Activated CD4-positive, CD25-positive, alpha-beta regulatory T cell treated with anti-CD3 and anti-CD28 coated beads, Interleukin-2, amount 50 U/mL, for 24 hours (primary cell): ENCODE results near the gene ZNFX1.

Experiments used
- ATAC-seq, 2 donors: fragments of 150-1000 bp; cut with Tn5 transposase; one replicate each; pipeline ENCODE4 v1.10.0; 2021; ENCODE audit warnings: mild to moderate bottlenecking in 1 of 2, moderate library complexity in 1 of 2

The ZNFX1 gene

GRCh38 chr20:49278818-49279676 is 1.2 kb upstream of the ZNFX1 start:
- no peak for ATAC-seq

GRCh38 chr20:49277786-49278035 is 146 bp downstream of the ZNFX1 start:
- ATAC-seq, result no peak

- peak; percentile 34 to 39 for ATAC-seq
Observed at GRCh38 chr20:49276961-49277785, 684 bp downstream of the ZNFX1 start.

- peak; percentile 49 to 52 for ATAC-seq
Observed at GRCh38 chr20:49276161-49276960, 1.5 kb downstream of the ZNFX1 start.

- ATAC-seq, result no peak
Observed at GRCh38 chr20:49275636-49276035, 2.2 kb downstream of the ZNFX1 start.

GRCh38 chr20:49275216-49275615 is 2.6 kb downstream of the ZNFX1 start:
- no peak for ATAC-seq

- no peak for ATAC-seq
Observed at GRCh38 chr20:49273696-49274277, 4.1 kb downstream of the ZNFX1 start.

- no peak for ATAC-seq
Observed at GRCh38 chr20:49272654-49273053, 5.2 kb downstream of the ZNFX1 start.

GRCh38 chr20:49270736-49271135 is 7.1 kb downstream of the ZNFX1 start:
- no peak for ATAC-seq

GRCh38 chr20:49270177-49270576 is 7.7 kb downstream of the ZNFX1 start:
- no peak for ATAC-seq

GRCh38 chr20:49268600-49269365 is 9.1 kb downstream of the ZNFX1 start:
- peak; percentile 67 to 73 for ATAC-seq

GRCh38 chr20:49267327-49267726 is 10.5 kb downstream of the ZNFX1 start:
- ATAC-seq, result no peak

- no peak for ATAC-seq
Observed at GRCh38 chr20:49262444-49262843, 15.4 kb downstream of the ZNFX1 start.

- ATAC-seq, result no peak
Observed at GRCh38 chr20:49261173-49261572, 16.7 kb downstream of the ZNFX1 start.

- ATAC-seq, result no peak
Observed at GRCh38 chr20:49260218-49260617, 17.6 kb downstream of the ZNFX1 start.

GRCh38 chr20:49259799-49260198 is 18.1 kb downstream of the ZNFX1 start:
- peak; percentile 61 to 80 for ATAC-seq

- ATAC-seq, result peak; percentile 77 to 87
Observed at GRCh38 chr20:49259284-49259683, 18.6 kb downstream of the ZNFX1 start.

- no peak for ATAC-seq
Observed at GRCh38 chr20:49256261-49256660, 21.6 kb downstream of the ZNFX1 start.

GRCh38 chr20:49252556-49253350 is 25.1 kb downstream of the ZNFX1 start:
- no peak for ATAC-seq

GRCh38 chr20:49248879-49249665 is 28.8 kb downstream of the ZNFX1 start:
- no peak for ATAC-seq
